Superior temporal gyrus (tissue), 1 donor: ENCODE data around the gene OTP.

Experiments
- DNase-seq: peaks from one replicate; pipeline ENCODE4 v3.0.0-alpha.2; 2016; ENCODE audit errors: extremely low spot score

OTP gene

DNA sequence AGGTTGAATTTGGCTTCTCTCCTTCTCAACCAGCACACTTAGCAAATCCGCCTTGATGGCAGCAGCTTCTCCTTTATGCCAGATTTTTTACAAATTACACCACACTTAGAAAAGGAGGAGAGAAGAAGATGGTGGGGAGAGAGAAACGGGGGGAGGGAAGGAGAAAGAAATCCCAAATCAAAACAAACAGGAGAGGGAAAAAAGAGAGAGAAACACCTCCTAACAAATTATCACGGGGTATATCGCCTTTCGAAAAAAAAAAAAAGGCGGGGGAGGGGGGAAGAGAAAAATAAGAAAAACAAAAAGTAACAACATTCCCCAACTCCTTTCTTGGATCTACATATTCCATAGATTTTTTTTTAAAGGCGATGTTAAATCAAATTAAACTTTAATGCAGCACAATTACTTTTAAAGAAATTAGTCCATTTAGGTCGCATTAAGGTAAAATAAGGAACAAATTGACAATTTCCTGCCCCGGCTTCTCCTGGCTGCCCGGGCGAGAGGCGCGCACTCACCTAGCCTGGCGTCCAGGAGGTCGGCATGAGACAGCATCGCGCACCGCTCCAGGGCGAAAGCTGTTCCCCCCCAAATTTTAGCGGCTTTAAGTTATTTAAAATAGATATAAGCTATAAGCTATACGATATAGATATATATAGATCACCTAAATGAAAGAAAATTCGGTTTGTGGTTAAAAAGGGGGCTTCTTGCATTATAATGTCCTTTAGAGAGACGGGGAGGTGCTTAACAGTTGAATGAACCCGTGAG, at the start of gene OTP:
OTP (minus strand) TSS at position 716 of the 765 bp plus-strand sequence; CDS start at position 552, 164 bp downstream.
- DNase-seq, result no peak

DNA sequence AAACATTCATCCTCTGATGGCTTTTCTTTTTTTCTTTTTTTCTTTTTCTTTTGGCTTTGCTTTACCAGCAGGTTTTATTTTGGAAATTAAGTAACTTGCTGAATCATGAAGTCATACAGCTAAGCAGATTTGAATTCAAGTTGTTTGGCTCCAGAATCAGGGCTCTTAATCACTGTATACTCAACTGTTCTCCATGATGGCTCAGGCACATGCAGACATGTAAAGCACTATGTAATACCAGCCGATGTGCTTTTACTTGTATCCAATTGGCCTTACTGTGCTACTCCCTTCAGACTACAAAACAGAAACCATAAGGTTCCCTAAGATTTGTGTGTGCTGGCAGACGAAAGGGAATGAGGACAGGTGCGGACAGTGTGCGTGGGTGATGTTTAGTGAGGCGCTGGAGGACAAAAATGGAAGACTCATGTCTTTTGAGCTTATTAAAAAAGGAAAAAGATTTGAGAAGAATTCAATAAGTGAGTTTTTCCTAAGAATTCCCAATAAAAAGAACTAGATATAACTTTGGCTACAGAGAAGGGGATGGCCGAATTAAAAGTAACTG, 44.7 kb upstream of the OTP start:
- no peak for DNase-seq

- no peak for DNase-seq
Measured at GRCh38 chr5:77670526-77670925, 32.0 kb upstream of the OTP start.

DNA sequence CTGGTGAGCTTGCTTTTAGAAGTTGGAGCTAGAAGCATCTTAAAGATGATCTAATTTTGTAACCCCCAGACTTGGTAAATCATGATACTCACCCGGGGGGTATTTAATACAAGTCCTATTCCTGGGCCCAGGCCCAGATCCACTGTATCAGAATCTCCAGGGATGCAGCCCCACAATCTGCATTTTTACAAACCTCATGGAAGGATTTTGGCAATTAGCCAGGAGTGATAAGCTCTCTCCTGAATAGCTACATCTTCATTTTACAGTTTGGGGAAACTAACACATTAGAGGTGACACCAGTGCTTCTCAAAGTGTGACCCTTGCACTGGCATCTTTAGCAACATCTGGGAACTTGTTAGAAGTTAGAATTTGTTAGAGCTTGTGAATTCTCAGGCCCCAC, 31.2 kb upstream of the OTP start:
- DNase-seq, result no peak

GRCh38 chr5:77663090-77663863, 24.8 kb upstream of the OTP start:
- DNase-seq, result no peak

GRCh38 chr5:77662635-77663034, 24.1 kb upstream of the OTP start:
- DNase-seq, result no peak

DNA sequence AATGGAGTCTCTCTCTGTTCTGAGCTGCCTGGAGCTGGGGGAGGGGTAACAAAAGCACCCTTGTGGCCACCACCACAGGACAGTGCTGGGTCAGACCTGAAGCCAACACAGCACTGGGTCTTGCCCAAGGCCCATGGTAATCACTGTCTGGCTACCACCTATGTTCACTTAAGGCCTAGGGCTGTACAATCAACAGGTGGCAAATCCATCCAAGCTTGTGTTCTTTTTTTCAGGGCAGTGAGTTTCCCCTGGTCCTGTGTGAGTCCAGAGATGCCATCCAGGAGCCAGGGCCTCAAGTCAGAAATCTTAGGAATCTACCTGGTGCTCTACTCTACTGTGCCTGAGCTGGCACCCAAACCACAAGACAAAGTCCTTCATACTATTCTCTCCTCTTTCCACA, 20.1 kb upstream of the OTP start:
- no peak for DNase-seq

DNA sequence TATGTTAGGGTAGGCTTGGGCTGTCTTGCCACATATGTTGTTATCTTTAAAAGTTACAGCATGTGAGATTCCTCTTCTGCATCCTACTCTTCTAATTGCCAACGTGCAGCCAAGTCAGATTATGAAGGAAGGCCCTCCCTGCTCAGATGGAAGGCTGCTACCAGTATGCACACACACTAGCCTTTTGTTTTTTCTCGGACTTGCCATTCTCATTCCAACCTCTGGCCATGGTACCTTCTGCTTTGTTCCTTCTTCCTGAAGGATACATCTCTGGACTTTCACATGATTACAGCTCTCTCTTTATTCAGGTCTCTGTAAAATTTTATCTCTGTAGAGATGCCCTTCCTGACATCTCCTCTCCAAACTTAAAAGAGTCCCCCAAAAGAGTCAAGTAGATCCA, 12.8 kb upstream of the OTP start:
- no peak for DNase-seq

DNA sequence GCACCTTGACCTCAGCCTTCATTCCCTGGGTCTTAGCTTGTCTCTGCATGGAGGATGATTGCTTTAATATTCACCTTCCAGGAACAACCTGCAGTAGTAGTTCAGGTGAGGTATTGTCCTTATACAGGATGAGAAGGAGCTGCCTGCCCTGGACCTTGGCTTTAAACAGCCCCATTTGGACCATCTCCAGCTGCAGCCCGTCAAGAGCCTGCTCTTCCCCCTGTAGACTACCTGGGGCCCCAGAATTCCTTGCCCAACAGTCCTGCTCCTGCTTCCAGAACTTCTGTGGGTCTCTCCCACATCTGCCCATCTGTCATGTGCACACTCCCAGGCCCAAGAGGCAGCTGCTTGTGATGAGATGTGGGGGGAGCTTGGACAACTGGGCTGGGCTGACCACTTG, 12.2 kb upstream of the OTP start:
- DNase-seq, result no peak

DNA sequence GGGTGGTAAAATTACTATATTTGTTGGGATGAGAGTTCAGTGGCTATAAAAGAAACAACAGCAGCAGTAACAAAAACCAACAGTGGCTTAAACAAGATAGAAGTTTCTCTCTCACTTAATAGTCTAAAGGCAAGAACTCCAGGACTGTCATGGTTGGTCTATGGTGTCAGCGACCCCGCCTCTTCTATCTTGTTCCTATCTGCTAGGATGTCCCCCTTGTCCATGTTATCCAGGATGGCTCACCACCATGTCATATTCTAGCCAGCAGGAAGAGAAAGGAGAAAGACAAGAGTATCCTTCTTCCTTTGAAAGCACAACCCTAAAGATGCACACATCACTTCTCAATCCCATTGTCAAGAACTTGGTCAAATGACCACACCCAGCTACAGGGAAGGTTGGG, 11.3 kb upstream of the OTP start:
- DNase-seq, result no peak

GRCh38 chr5:77645995-77646639, 7.6 kb upstream of the OTP start:
- DNase-seq, result no peak

DNA sequence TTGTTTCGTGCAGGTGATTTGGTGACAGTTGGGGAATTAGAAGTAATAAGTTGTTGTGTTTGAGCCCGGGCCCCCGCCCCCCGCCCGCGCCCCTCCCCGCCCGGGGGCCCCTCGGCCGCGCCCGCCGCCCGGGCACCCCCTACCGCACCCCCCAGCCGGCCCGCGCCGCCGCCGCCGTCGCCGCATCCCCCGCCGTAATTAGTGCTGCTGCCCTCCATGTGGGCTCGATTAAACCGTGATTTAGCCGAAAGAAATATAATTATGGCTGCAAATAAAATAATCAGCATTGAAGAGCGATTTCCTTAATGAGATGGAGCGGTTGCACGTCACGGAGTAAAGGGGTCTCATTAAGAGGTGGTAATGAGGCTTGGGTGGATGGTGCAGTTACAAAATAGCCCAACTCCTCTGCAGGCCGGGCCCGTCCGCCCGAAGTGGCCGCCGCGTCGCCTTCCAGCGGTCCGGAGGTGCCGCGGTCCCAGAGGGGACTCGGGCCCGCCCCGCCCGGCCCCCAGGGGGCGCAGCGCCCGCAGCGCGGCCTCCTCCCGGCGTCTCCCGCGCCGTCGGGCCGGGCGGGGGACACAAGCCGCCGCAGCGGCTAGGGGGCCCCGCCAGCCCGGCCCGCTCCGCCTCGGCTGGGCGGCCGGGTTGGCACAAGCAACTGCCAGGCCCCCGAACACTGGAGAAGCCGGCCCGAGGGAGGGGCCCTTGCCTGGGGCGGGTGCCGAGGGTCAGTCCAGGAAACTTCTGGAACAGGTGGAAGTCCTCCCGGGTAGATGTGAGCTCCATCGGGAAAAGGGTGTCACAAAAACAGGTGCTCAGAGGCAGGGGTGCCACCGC, 6.9 kb upstream of the OTP start:
- DNase-seq, result no peak

DNA sequence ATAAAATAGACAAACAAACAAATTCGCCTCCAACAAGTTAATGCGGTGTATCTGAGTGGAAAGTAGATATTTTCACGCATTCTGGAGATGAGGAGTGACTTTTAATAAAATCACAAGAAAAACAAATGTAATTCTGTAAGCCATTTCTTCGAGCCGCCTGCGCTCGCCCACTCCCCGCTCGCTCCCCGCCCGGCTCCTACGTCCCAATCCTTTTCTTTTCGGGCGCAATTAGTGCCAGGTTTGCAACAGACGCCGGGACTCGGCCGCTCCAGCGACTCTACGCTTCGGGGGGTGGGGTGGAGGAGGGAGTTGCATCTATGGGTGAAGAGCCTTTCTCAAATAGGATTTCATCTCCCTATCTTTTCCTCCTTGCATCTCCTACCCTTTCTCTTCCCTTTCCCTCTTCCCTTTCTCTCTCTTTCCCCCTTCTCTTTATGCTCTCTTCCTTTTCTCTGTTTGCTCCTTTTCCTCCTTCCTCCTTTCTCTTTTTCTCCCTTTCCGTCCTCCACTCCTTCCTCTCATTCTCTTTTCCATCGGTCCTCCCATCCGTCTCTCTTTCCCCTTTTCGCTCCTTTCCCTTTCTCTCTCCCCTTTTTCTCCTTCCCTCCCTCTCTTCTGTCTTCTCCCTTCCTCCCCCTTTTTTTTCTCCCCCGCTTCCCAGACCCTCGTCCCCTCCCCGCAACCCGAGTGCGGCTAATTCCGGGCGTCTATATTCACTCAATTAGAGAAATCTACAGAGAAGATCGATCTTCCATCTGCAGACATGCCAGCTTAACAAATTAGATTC, 6.1 kb upstream of the OTP start:
- DNase-seq, result no peak

- DNase-seq, result no peak
Measured at GRCh38 chr5:77643654-77644370, 5.3 kb upstream of the OTP start.

DNA sequence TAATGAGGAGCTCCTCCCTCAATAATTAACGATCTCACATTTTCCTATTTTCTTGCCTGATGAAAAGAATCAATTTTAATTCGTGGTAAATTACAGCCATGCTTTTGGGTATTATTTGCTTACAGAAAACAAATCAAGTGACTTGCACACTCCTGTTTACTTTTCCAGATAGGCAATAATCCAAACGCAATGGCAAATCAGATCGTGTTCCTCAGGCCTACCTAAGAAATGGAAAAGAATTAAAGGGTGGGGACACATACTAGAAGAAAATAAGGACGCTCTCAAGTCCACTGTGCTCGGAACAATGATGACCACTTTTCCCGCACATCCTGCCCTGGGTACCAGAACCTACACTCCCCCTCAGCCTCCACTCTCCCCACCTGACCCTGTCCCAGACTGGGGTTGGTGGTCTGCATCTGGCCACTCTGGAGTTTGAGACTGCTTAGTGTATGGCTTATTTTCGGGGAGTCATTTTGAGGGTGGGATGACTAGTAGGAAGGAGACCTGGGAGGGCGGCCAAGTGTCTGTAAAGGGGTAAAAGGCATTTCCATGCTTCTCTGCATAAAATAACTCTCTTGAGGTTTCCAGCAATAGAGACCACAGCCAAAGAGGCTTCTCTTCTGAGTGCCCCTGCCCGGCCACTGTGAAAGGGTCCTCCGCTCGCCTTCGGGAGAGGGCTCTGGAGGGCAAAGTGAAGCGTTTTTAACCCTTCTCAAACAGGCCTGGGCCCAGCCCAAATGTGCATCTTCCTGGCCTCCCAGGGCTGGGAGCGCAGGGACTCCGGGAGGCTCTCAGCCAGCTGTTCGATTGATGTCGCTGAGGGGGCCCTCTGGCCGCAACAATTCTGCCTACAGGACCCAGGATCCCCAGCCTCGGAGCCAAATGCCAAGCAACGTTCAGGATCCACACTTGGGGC, 4.5 kb upstream of the OTP start:
- DNase-seq, result no peak

DNA sequence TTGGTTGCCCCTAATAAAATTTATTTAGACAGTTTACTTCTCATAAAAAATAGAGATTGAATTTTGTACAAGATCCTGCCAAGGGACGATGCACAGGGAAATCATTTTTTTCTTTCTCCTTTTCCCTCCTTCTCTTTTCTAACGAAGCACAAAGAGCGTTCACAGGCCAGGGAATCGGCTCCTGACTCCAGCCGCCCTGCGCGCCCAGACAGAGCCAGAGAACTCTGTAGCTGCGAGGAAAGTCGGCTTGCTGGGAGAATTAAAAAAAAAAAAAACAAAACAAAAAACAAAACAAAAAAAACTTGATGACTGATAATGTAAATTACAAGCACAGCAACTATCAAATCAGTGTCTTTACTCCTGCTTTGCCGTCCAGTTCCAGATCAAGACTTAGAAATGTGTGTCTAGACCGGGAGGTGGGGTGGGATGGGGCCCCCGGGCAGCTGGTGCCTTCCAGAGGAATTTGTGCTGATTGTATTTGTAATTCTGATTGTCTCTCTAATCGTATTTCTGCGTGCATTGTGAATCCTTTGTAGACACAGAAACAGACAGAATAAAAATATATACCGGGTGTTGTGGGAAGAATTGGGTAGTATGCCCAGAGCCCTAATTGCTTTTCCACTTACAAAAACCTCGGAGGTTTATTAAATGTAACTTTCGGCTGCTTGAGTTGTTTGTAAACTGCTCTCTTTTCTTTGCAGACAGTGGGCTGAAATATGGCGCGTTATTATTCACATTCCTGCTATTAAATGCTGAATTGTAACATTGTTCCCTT, 3.6 kb upstream of the OTP start:
- no peak for DNase-seq

GRCh38 chr5:77641397-77641943, 3.0 kb upstream of the OTP start:
- DNase-seq, result no peak
